Inflammatory macrophage treated with lipopolysaccharide for 4 hours (primary cell): ENCODE measurements around the gene SPDYE3.
"Not testable (repeated sequence)": the region's sequence is repeated elsewhere in the genome, so short reads cannot be mapped to it uniquely, and the experiment has no call there.

Experiments
- DNase-seq: peaks from one replicate; pipeline ENCODE4 v3.0.0-alpha.2; 2020

The SPDYE3 gene

GRCh38 chr7:100288258-100288657, 19.2 kb upstream of the SPDYE3 start:
- not testable (repeated sequence) for DNase-seq

- not testable (repeated sequence) for DNase-seq
Measured at GRCh38 chr7:100292162-100292561, 15.3 kb upstream of the SPDYE3 start.

GRCh38 chr7:100295269-100295668, 12.2 kb upstream of the SPDYE3 start:
- peak; percentile 29 for DNase-seq

GRCh38 chr7:100297852-100298631, 9.5 kb upstream of the SPDYE3 start:
- not testable (repeated sequence) for DNase-seq

GRCh38 chr7:100298632-100298895, 8.9 kb upstream of the SPDYE3 start:
- not testable (repeated sequence) for DNase-seq

GRCh38 chr7:100304526-100304925, 3.0 kb upstream of the SPDYE3 start:
- not testable (repeated sequence) for DNase-seq

- peak; percentile 7 for DNase-seq
Measured at GRCh38 chr7:100318329-100318728, 10.8 kb downstream of the SPDYE3 start.

GRCh38 chr7:100321648-100322047, 14.1 kb downstream of the SPDYE3 start:
- not testable (repeated sequence) for DNase-seq

- DNase-seq = not testable (repeated sequence)
Measured at GRCh38 chr7:100324194-100324593, 16.7 kb downstream of the SPDYE3 start.

- not testable (repeated sequence) for DNase-seq
Measured at GRCh38 chr7:100325671-100326070, 18.2 kb downstream of the SPDYE3 start.

- DNase-seq = not testable (repeated sequence)
Measured at GRCh38 chr7:100326914-100327313, 19.4 kb downstream of the SPDYE3 start.

- DNase-seq = peak; percentile 93
Measured at GRCh38 chr7:100335566-100336466, 28.3 kb downstream of the SPDYE3 start.

- DNase-seq = not testable (repeated sequence)
Measured at GRCh38 chr7:100338083-100338696, 30.7 kb downstream of the SPDYE3 start.

GRCh38 chr7:100341286-100341685, 33.8 kb downstream of the SPDYE3 start:
- not testable (repeated sequence) for DNase-seq

GRCh38 chr7:100342765-100343164, 35.3 kb downstream of the SPDYE3 start:
- DNase-seq = no peak

- not testable (repeated sequence) for DNase-seq
Measured at GRCh38 chr7:100344124-100344559, 36.6 kb downstream of the SPDYE3 start.

- peak; percentile 58 for DNase-seq
Measured at GRCh38 chr7:100344560-100345287, 37.2 kb downstream of the SPDYE3 start.

- peak; percentile 21 for DNase-seq
Measured at GRCh38 chr7:100345288-100345672, 37.8 kb downstream of the SPDYE3 start.

- DNase-seq = no peak
Measured at GRCh38 chr7:100346921-100347320, 39.4 kb downstream of the SPDYE3 start.

- no peak for DNase-seq
Measured at GRCh38 chr7:100348805-100349204, 41.3 kb downstream of the SPDYE3 start.

GRCh38 chr7:100349757-100350156, 42.3 kb downstream of the SPDYE3 start:
- no peak for DNase-seq

- DNase-seq = no peak
Measured at GRCh38 chr7:100351657-100352058, 44.2 kb downstream of the SPDYE3 start.
